HL-60 (cell line): ENCODE results near the gene OR6S1.

ENCODE experiments used
- DNase-seq, 2 experiments: peaks; one replicate each; pipeline ENCODE4 v3.0.0-alpha.2; 2010 to 2020; ENCODE audit warnings: low read depth in 1 of 2, low spot score in 1 of 2
- H3K27ac ChIP-seq: fragments of 250-450 bp; sonication (Bioruptor Pico); replicated peaks from 2 replicates; pipeline ENCODE4 v1.5.1; 2020; ENCODE audit warnings: mild to moderate bottlenecking, moderate library complexity
- H3K27me3 ChIP-seq: fragments of 250-450 bp; sonication (Bioruptor Pico); 2 replicates; pipeline ENCODE4 v1.5.1; 2021; ENCODE audit warnings: mild to moderate bottlenecking, moderate library complexity; ENCODE audit not compliant: insufficient read depth, poor library complexity, severe bottlenecking
- H3K4me3 ChIP-seq: replicated peaks from 2 replicates; pipeline ENCODE4 v1.5.1; 2011; ENCODE audit warnings: mild to moderate bottlenecking, control low read depth, low read length; ENCODE audit not compliant: insufficient read depth
- CTCF ChIP-seq: IDR thresholded peaks from one replicate; pipeline ENCODE4 v1.5.1; 2011; ENCODE audit warnings: low read length, control low read depth, inconsistent platforms; ENCODE audit not compliant: insufficient read depth
- GABPA ChIP-seq: IDR thresholded peaks from 2 replicates; pipeline ENCODE4 v1.6.1; 2012; ENCODE audit warnings: low read depth
- POLR2AphosphoS5 ChIP-seq: IDR thresholded peaks from 2 replicates; pipeline ENCODE4 v1.6.1; 2012; ENCODE audit warnings: low read depth
- REST ChIP-seq: IDR thresholded peaks from 2 replicates; pipeline ENCODE4 v1.6.1; 2012; ENCODE audit warnings: low read depth; ENCODE audit not compliant: insufficient replicate concordance
- SPI1 ChIP-seq: IDR thresholded peaks from 2 replicates; pipeline ENCODE4 v1.6.1; 2012; ENCODE audit warnings: low read depth, mild to moderate bottlenecking, borderline replicate concordance

OR6S1 gene

GRCh38 chr14:20662968-20663732 is 21.7 kb upstream of the OR6S1 start:
- H3K27ac ChIP-seq = no peak overlapping the region
- TF ChIP-seq POLR2AphosphoS5 (no peak), GABPA (no peak), REST (no peak), CTCF (peak; percentile 57), SPI1 (peak; percentile 41; the same call in 1 of the 2 replicates)
- peak; percentile 63 to 89 for DNase-seq
- H3K4me3 ChIP-seq = peak overlapping the region; percentile 53
- H3K27me3 ChIP-seq = peaks cover under 1% of the 10 kb centered on the region

- peaks cover 8% of the 10 kb centered on the region for H3K27me3 ChIP-seq
Measured at GRCh38 chr14:20661197-20661596, 19.7 kb upstream of the OR6S1 start.

More at GRCh38 chr14:20661197-20661596, 19.7 kb upstream of the OR6S1 start:
- TF ChIP-seq REST (no peak), GABPA (no peak), SPI1 (no peak), CTCF (no peak)
- H3K27ac ChIP-seq = no peak overlapping the region
- H3K4me3 ChIP-seq = no peak overlapping the region
- DNase-seq = no peak
